ENCODE measurements around the gene NUP210. TPM values are rescaled to one million over a fixed set of nuclear protein-coding genes. Genes with fewer than 3 reads are reported as not detected.

NUP210 gene
- total RNA-seq, 1 donor: 140 TPM

DNA sequence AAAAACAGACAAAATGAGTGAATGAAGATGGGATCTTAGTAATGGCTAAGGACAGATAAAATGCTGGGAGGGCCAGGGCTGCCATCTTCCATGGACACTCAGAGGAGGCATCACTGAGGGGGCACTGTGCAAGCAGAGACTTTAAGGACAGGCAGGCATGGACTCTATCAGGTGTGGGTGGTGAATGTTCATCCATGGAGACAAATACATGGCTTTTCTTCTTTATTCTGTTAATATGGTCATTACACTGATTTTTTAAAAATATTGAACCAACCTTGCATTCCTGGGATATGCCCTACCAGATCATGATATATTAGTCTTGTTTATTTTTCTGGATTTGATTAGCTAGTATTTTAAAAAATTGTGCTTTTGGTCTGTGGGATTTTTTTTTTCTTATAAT lies 12.2 kb downstream of the NUP210 start:
- no peak for DNase-seq (ENCODE audit: low read depth in 2 of 3, low spot score in 2 of 3)

DNA sequence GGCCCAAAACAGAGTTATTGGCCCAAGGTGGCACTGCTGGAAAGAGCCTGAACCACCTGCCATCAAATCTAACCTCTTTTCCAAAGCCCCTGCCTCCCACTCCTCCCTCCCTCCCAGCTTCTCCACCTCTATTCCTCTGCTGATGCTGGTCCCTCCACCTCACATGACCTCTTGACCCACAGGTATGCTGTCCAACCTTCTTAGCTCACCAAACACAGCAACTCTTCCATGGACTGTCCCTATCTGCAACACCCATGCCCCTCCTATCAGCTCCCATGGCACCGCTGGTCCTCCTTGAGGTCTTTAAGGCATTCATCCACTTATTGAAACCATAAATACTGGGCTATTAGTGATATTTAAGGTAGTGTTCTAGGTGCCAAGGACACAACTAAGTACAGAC lies 12.6 kb downstream of the NUP210 start:
- DNase-seq (ENCODE audit: low read depth in 2 of 3, low spot score in 2 of 3): no peak

- no peak for DNase-seq (ENCODE audit: low read depth in 2 of 3, low spot score in 2 of 3)
These were observed 13.9 kb downstream of the NUP210 start for GRCh38 chr3:13406190-13406589.

- DNase-seq (ENCODE audit: low read depth in 2 of 3, low spot score in 2 of 3): no peak
These were observed 14.5 kb downstream of the NUP210 start for GRCh38 chr3:13405614-13406013.

DNA sequence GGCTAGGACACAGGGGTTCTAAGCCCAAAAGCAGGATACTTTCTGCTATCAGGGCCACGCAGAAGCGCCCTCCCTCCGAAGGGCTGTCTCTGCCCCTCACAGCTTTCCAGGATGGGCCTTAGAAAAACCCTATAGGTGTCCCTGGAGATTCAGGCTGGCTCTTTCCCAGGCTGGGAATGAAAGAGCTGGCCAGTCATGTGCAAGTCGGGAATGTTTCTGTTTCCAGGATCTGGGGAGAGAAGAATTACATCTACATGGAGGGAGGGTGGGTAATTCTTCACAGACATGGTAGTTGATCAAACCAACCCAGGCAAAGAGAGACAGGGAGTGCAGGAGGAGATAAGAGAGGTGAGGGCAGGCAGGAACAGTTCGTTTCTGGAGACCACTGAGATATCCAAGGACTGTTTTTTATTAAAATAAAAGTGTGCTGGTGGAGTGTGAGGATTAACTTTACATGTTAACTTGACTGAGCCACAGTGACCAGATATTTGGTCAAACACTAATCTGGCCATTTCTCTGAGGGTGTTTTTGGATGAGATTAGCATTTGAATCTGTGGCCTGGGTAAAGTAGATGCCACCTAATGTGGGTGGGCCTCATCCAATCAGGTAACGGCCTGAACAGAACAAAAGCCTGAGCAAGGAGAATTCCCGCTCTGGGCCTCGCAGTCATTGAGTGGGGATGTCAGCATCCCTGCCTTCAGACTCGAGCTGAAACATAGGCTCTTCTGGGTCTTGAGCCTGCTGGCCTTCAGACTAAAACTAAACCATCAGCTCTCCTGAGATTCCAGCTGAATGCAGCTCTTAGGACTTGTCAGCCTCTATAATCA lies 15.3 kb downstream of the NUP210 start:
- DNase-seq (ENCODE audit: low read depth in 2 of 3, low spot score in 2 of 3): no peak

GRCh38 chr3:13403847-13404246 lies 16.3 kb downstream of the NUP210 start:
- no peak for DNase-seq (ENCODE audit: low read depth in 2 of 3, low spot score in 2 of 3)

DNA sequence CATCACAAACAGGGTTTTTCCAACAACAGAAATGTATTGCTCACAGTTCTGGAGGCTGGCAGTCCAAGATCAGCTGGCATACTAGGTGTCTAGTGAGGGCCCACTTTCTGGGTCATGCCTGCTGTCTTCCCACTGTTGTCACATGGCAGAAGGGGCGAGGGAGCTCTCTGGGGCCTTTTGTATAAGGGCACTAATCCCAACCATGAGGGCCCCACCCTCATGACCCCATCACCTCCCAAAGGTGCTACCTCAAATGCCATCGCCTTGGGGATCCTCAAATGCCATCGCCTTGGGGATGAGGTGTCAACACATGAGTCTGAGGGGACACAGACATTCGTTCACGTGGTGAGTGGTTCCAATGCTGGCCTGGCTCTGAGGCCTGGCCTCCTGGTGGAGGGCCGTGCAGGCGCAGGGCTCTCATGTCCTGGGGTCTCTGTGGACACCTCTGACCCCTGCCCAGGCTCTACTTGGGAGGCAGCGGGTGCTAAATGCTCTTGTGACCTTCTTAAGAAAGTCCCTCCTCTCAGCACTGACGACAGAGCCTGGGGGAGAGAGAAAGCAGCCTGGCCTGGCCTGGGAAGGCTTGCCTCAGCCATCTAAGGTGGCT lies 16.8 kb downstream of the NUP210 start:
- no peak for DNase-seq (ENCODE audit: low read depth in 2 of 3, low spot score in 2 of 3)

DNA sequence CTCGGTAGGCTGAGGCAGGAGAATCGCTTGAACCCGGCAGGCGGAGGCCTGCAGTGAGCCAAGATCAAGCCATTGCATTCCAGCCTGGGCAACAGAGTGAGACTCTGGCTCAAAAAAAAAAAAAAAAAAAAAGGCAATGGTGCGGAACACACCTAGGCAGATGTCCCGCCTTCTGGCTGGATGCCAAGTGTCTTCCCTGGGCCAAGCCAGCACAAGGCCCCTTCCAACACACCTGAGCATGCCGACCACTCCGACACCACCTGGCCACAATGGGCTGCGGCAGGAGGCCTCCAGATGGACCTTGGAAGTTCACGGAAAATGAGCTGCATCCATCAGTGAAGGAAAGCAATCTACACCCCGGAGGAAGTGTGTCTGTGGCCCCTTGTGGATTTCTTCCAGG lies 19.0 kb downstream of the NUP210 start:
- no peak for DNase-seq (ENCODE audit: low read depth in 2 of 3, low spot score in 2 of 3)

DNA sequence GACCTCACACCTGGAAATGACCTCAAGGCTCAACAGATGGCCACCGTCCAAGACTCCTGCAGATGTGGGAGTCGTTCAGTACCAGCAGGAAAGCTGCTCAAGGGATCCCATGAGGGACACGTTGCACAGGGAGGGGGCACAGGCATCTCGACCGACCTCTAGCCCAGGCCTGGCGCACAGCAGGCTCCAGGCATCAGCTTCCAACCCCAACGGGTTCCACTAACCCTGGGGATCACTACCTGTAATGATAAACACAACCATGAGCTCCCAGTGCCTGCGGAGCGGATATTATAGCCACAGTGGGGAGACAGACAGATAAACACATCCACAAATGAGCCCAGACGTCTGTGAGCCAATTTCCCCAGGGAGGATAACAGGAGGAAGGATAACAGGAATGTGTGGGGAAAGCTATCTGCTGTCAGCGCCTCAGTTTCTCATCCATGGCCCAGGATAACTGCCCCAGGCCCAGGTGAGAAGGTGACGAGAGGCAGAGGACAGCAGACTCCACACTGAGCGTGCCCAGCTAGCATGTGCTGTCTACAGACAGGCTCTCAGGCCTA lies 19.9 kb downstream of the NUP210 start:
- DNase-seq (ENCODE audit: low read depth in 2 of 3, low spot score in 2 of 3): no peak

GRCh38 chr3:13399603-13400002 lies 20.5 kb downstream of the NUP210 start:
- no peak for DNase-seq (ENCODE audit: low read depth in 2 of 3, low spot score in 2 of 3)

DNA sequence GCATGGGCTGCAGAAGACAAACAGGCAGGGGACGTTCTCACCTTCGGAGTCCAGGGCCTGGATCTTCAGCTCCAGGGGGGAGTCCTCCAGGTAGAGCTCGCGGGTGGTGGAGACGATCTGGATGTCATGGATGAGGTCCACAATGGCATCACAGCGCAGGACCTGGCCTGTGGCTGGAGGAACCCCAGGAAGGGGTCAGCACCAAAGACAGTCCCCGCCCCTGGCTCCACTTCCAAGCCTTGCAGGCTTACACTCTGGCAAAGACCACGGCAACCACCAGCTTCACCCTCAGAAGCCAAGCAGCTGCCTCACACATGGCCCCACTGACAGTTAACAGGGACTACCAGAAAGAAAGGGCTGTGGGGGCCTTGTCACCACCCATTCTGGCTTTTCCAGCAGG lies 22.8 kb downstream of the NUP210 start:
- no peak for DNase-seq (ENCODE audit: low read depth in 2 of 3, low spot score in 2 of 3)

GRCh38 chr3:13394363-13394762 lies 25.8 kb downstream of the NUP210 start:
- no peak for DNase-seq (ENCODE audit: low read depth in 2 of 3, low spot score in 2 of 3)

- no peak for DNase-seq (ENCODE audit: low read depth in 2 of 3, low spot score in 2 of 3)
These were observed 26.4 kb downstream of the NUP210 start for GRCh38 chr3:13393427-13394360.

DNA sequence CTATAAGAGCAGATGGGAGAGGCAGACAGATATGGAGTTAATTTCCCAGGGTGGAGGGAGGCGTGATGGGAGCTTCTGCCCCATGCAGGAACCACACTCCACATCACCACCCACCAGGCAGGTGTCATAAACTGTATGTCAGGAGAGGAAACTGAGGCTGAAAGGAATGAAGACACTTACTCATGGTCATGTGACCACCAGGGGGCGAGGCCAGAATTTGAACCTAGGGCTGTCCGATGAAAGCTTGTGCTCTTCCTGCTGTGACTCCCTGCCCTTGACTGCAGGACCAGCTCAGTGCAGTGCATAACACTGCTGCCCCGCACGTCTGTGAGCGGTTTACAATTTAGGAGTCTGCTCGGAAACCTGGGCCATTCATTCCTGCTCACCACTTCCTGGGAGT lies 28.8 kb downstream of the NUP210 start:
- DNase-seq (ENCODE audit: low read depth in 2 of 3, low spot score in 2 of 3): no peak

DNA sequence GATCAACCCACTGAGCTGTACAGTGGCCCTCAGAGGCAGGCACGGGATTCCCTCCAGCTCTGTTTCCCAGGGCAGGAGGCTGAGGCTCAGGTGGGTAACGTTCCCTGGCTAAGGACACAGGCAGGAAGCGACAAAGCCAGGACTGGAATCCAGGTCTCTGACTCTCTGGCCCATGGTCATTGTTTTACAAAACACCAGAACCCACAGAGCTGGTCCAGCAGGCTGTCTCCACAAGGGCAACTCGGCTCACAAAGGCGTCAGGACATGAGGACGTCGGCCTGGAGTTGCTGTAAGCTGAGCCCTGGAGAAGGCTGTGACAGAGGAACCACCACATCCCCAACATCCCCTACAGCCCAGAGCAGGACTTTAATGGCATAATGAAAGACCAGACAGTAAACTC lies 30.7 kb downstream of the NUP210 start:
- DNase-seq (ENCODE audit: low read depth in 2 of 3, low spot score in 2 of 3): no peak

DNA sequence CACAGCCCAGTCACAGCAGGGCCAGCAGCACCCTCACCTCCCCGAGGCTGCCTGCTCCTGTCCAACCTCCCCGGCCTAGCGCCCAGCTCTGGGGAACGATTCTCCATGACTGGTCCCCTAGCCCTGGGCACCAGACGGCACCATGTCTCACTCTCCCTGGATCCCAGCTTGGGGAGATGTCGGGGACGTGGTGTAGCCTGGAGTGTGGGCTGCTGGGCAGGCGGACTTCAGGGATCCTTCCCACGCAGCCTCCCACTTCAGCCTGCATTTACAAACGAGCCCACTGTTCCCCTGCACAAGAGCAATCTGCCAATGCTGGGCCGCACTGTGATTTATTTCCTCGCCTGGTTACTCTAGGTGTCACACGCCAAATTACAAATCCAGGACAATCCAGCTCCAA lies 31.3 kb downstream of the NUP210 start:
- DNase-seq (ENCODE audit: low read depth in 2 of 3, low spot score in 2 of 3): no peak

- no peak for DNase-seq (ENCODE audit: low read depth in 2 of 3, low spot score in 2 of 3)
These were observed 34.7 kb downstream of the NUP210 start for GRCh38 chr3:13385373-13385965.

- DNase-seq (ENCODE audit: low read depth in 2 of 3, low spot score in 2 of 3): no peak
These were observed 39.2 kb downstream of the NUP210 start for GRCh38 chr3:13380971-13381370.

- no peak for DNase-seq (ENCODE audit: low read depth in 2 of 3, low spot score in 2 of 3)
These were observed 40.8 kb downstream of the NUP210 start for GRCh38 chr3:13379201-13379830.

GRCh38 chr3:13378155-13378554 lies 42.0 kb downstream of the NUP210 start:
- no peak for DNase-seq (ENCODE audit: low read depth in 2 of 3, low spot score in 2 of 3)

Data from hematopoietic multipotent progenitor cell (in vitro differentiated cells).